ENCODE measurements around the gene NAPG.
"Not testable (repeated sequence)": the region's sequence is repeated elsewhere in the genome, so short reads cannot be mapped to it uniquely, and the experiment has no call there.

Gene NAPG

DNA sequence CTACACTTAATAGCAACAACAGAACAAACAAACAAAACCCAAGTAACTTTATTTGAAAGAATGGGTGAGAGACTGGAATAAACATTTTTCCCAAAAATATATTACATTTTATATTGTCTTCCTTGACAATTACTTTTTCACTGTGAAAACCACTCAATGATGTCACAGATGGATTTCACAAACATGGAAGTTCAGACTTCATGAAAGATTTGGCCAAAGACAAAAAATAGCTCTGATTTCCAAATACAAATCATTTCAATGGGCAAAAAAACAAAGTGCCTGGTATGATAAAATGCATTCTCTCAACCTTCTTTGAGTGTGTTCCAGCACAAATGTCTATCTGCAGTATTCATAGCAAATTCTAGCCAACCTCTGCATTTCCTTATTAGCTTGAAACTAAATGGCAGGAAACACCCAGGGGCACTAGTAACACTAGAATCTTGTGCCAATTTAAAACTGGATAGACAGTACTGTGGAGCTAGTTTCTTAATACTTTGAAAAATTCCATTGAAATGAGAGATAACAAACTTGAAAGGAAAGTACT lies 28.5 kb upstream of the NAPG start:
- TF ChIP-seq, protein P1, sequence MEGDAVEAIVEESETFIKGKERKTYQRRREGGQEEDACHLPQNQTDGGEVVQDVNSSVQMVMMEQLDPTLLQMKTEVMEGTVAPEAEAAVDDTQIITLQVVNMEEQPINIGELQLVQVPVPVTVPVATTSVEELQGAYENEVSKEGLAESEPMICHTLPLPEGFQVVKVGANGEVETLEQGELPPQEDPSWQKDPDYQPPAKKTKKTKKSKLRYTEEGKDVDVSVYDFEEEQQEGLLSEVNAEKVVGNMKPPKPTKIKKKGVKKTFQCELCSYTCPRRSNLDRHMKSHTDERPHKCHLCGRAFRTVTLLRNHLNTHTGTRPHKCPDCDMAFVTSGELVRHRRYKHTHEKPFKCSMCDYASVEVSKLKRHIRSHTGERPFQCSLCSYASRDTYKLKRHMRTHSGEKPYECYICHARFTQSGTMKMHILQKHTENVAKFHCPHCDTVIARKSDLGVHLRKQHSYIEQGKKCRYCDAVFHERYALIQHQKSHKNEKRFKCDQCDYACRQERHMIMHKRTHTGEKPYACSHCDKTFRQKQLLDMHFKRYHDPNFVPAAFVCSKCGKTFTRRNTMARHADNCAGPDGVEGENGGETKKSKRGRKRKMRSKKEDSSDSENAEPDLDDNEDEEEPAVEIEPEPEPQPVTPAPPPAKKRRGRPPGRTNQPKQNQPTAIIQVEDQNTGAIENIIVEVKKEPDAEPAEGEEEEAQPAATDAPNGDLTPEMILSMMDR (conservative IDR thresholded peaks at IDR 0.05) = no peak
- no peak overlapping the region for H3K27ac ChIP-seq

DNA sequence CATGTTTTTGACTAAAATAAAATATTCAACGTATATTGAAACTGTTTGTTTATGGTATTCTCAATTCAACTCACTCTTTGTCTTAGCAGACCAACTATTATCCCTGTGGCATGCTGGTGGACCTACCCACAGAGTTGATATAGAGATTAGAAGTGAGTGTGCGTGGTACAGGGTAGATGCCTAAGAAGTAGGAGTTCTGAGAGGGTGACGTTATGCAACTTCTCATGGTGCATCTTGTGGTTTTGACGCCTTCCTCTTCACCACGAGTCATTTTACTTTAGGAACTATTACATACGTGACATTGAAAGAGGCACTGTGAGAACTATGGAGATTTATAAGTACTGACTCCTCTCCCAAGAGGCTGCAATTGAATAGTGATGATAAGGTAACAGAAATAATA lies 26.6 kb upstream of the NAPG start:
- no peak overlapping the region for H3K27ac ChIP-seq
- TF ChIP-seq, protein P1 (conservative IDR thresholded peaks at IDR 0.05) = no peak

- TF ChIP-seq, protein P1 (conservative IDR thresholded peaks at IDR 0.05) = no peak
- H3K27ac ChIP-seq = no peak overlapping the region
These were observed 25.8 kb upstream of the NAPG start for GRCh38 chr18:10500038-10500437.

GRCh38 chr18:10504723-10505122 lies 21.1 kb upstream of the NAPG start:
- no peak overlapping the region for H3K27ac ChIP-seq
- TF ChIP-seq, protein P1 (conservative IDR thresholded peaks at IDR 0.05) = no peak

GRCh38 chr18:10505892-10506291 lies 19.9 kb upstream of the NAPG start:
- H3K27ac ChIP-seq = not testable (repeated sequence)

DNA sequence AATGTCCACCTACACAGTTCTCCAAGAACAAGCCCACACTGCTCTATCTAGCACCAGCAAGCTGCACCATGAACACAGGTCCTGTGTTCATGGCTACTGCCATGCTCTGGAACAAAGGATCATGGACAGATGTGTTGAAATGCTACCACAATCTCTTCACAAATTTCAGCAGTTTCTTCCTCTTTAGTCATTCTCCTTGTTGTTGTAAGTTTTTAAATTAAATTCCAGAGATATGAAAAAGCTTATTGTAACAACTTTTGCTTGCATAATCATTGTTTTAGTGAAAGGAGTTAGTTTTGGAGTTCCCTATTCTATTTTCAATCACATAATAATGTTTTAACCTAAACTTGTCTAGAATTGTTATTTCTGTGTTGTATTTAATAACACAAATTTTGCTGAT lies 17.2 kb upstream of the NAPG start:
- TF ChIP-seq, protein P1 (conservative IDR thresholded peaks at IDR 0.05) = no peak
- no peak overlapping the region for H3K27ac ChIP-seq

DNA sequence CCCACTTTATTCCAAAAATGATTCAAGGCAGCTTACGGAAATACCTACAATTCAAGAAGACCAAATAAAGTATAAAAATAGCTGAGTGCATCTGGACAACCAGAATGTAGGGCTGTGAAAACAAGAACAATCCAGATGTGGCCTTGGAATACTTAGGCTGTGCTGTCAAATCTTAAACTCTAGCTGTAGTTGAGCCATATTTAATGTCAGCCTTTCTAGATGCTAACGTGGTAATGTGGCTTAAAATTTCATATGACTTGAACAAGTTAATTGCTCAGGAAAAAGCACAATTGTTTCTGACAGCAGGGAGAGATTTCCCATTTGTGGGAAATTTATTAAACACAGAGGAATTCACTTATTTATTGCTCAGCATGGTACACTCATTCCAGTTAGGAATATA lies 14.6 kb upstream of the NAPG start:
- H3K27ac ChIP-seq = no peak overlapping the region
- TF ChIP-seq, protein P1 (conservative IDR thresholded peaks at IDR 0.05) = no peak

GRCh38 chr18:10514082-10514481 lies 11.7 kb upstream of the NAPG start:
- TF ChIP-seq, protein P1 (conservative IDR thresholded peaks at IDR 0.05) = no peak

More at GRCh38 chr18:10514082-10514481, 11.7 kb upstream of the NAPG start:
- H3K27ac ChIP-seq = no peak overlapping the region

Data from VCaP (cell line).